ENCODE measurements around the gene GATD1.

The GATD1 gene

DNA sequence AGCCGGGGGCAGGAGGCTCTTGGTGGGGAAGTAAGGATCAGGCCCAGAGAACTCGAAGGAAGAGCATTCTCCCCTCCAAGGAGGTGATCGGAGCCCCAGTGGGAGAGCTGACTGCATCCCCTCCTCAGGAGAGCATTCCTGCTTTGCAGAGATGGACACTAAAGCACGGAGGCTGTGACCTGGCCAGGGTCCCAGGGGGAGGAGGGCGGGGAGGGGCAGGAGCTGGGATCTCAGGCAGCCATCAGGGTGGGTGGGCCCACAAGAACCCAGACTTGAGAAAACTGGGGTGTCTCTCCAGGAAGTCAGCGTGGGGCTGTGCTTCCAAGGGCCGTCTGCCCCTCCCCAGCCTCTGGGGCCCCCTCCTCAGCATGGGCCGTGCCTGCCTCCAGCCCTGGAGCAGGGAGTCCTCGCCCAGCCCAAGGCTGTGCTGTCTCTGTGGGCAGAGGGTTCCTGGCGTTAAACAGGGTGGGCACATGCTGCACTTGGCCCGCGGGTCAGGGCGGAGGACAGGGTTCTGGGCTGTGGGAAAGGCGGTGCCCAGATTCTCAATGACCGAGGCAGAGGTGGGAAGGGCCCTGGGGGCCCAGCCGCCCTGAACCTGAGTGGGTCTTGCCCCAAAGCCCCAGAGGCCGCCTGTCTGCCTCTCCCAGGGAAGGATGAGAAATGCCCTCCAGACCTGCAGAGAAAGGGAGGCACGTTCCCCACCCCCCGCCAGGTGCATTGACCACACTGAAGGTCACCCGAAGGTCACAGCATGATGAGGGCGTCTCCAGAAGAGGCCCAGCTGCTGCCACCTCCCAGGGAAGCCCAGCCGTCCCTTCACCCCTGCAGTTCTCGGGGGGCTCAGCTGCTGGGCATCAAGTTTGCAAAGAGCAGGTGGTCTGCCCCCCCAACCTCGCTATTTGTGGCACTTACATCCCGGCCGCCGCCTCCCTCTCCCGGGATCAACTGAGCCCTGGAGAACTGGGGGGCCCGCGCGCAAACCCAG, 12.0 kb upstream of the GATD1 start:
- peak overlapping the region; percentile 84; the same call in 1 of the 2 replicates for H3K4me2 ChIP-seq
- no peaks in the 10 kb centered on the region for H3K79me2 ChIP-seq (ENCODE audit: insufficient read depth, low read depth)
- TF ChIP-seq, protein P1, sequence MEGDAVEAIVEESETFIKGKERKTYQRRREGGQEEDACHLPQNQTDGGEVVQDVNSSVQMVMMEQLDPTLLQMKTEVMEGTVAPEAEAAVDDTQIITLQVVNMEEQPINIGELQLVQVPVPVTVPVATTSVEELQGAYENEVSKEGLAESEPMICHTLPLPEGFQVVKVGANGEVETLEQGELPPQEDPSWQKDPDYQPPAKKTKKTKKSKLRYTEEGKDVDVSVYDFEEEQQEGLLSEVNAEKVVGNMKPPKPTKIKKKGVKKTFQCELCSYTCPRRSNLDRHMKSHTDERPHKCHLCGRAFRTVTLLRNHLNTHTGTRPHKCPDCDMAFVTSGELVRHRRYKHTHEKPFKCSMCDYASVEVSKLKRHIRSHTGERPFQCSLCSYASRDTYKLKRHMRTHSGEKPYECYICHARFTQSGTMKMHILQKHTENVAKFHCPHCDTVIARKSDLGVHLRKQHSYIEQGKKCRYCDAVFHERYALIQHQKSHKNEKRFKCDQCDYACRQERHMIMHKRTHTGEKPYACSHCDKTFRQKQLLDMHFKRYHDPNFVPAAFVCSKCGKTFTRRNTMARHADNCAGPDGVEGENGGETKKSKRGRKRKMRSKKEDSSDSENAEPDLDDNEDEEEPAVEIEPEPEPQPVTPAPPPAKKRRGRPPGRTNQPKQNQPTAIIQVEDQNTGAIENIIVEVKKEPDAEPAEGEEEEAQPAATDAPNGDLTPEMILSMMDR (conservative IDR thresholded peaks at IDR 0.05; ENCODE audit: low read depth, low read length) = no peak
- H3K4me3 ChIP-seq (IDR thresholded peaks at IDR 0.05; ENCODE audit: insufficient read depth, low read depth, low read length) = no peak overlapping the region
- H2AFZ ChIP-seq (ENCODE audit: low read depth) = no peak overlapping the region
- H3K4me1 ChIP-seq (ENCODE audit: low read depth, poor library complexity, severe bottlenecking) = peaks cover 12% of the 10 kb centered on the region
- H3K36me3 ChIP-seq (ENCODE audit: insufficient read depth) = no peaks in the 10 kb centered on the region
- no peaks in the 10 kb centered on the region for H3K27me3 ChIP-seq (ENCODE audit: insufficient read depth, low read depth)
- no peaks in the 10 kb centered on the region for H4K20me1 ChIP-seq (ENCODE audit: insufficient read depth)
- peak overlapping the region; percentile 32; the same call in 1 of the 2 replicates for H3K9ac ChIP-seq
- H3K27ac ChIP-seq = no peak overlapping the region; the same call in 1 of the 2 replicates

DNA sequence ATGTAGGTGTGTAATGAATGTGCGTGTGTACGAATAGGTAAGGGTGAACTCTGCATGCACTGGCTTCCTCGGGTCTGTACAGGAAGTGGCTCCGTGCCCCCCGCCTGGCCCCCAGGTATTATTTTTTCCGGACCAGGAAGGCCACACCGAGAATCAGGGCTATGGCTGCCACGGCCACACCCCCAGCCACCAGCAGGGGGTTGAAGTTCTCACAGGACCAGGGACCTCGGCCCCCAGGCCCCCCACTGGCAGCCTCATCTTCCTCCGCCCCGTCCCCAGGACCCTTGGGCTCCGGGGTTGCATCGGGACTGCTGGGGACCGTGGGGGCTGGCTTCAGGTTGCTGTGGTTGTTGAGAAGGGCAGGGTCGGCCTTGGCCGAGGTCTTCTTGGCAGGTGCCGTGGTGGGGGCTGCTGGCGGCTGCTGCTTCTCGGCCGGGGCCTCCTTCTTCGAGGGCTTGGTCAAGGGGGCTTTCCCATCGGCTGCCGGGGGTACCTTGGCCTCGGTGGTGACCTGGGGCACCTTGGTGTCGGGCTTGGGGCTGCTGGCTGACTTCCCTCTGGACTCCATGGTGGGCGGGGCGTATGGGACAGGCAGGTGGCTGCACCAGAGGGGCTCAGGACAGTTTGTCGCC, 10.8 kb upstream of the GATD1 start:
- TF ChIP-seq, protein P1 (conservative IDR thresholded peaks at IDR 0.05; ENCODE audit: low read depth, low read length) = no peak
- Histone ChIP-seq H3K79me2 (ENCODE audit: insufficient read depth, low read depth) (no peaks in the 10 kb centered on the region), H4K20me1 (ENCODE audit: insufficient read depth) (no peaks in the 10 kb centered on the region), H3K36me3 (ENCODE audit: insufficient read depth) (no peaks in the 10 kb centered on the region), H3K9ac (no peak overlapping the region), H3K4me2 (no peak overlapping the region), H3K27ac (no peak overlapping the region), H3K27me3 (ENCODE audit: insufficient read depth, low read depth) (no peaks in the 10 kb centered on the region), H3K4me3 (IDR thresholded peaks at IDR 0.05; ENCODE audit: insufficient read depth, low read depth, low read length) (no peak overlapping the region), H2AFZ (ENCODE audit: low read depth) (no peak overlapping the region), H3K4me1 (ENCODE audit: low read depth, poor library complexity, severe bottlenecking) (peaks cover 12% of the 10 kb centered on the region)

DNA sequence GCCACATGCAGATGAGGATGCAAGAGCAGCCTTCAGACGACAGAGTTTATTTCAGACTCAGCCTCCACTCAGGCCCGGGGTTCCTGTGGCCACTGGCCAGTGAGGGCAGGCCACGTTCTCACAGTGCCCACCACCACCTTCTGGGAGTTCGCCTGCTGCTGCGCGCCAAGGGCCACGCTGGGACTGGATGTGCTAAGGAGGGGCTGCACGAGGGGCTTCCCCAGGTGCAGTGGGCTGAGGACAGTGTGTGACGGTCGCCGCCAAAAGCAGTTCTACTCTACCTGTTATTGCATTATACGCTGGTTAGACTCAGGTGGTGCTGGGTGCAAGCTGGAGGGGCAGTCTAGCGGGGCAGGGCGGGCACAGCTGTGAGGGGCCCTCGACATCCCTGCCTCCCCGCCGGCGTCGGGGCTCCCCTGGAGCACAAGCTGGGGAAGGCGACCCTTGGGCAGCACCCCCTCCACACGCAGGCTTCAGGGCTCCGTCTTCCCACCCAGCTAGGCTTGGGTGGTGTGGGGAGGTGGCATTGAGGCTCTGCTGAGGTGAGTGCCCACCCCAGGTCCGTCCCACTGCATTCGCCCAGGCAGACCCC, 9.9 kb upstream of the GATD1 start:
- H4K20me1 ChIP-seq (ENCODE audit: insufficient read depth) = no peaks in the 10 kb centered on the region
- no peak overlapping the region for H3K4me2 ChIP-seq
- no peaks in the 10 kb centered on the region for H3K36me3 ChIP-seq (ENCODE audit: insufficient read depth)
- no peak overlapping the region for H3K9ac ChIP-seq
- H3K79me2 ChIP-seq (ENCODE audit: insufficient read depth, low read depth) = no peaks in the 10 kb centered on the region
- no peaks in the 10 kb centered on the region for H3K27me3 ChIP-seq (ENCODE audit: insufficient read depth, low read depth)
- no peak overlapping the region for H3K27ac ChIP-seq
- H3K4me1 ChIP-seq (ENCODE audit: low read depth, poor library complexity, severe bottlenecking) = peaks cover 12% of the 10 kb centered on the region
- TF ChIP-seq, protein P1 (conservative IDR thresholded peaks at IDR 0.05; ENCODE audit: low read depth, low read length) = no peak
- no peak overlapping the region for H2AFZ ChIP-seq (ENCODE audit: low read depth)
- no peak overlapping the region for H3K4me3 ChIP-seq (IDR thresholded peaks at IDR 0.05; ENCODE audit: insufficient read depth, low read depth, low read length)

DNA sequence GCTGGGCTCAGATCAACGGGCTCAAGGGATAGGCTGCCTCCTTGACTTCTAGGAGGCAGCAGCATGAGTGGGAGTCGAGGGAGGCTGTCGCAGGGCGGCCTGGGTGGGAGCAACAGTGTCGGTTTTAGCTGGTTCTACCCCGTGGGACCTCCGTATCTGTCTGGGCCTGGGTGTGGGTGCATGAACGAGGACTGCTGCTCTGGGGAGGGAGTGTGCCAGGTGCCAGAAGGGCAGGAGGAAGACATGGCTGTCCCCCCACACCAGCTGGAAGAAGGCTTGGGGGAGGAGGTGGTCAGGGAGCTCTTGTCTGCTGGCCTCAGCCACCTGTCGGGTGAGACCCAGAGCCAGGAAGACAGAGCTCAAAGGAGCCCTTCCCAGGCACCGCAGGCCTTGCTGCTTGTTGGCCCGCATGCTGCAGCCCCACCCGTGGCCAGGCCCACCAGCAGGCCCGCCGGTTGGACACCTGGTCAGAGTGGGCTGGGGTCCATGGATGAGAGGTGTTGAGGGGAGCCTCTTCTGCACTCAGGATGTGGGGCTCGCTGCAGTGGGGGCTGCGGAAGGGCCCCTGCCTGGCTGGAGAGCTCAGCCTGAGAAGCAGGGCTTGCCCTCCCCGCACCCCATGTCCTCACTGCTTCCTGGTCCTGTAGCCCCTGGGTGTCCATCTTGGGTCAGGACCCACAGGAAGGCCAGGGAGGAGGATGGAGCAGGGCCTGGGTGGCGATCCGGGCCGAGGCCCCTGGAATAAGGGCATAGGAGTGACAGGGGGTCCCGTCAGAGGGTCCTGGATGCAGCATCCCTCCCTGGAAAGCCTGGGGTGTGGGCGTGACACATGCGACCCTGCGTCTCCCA, 9.2 kb upstream of the GATD1 start:
- H3K27ac ChIP-seq = no peak overlapping the region
- no peaks in the 10 kb centered on the region for H3K27me3 ChIP-seq (ENCODE audit: insufficient read depth, low read depth)
- H2AFZ ChIP-seq (ENCODE audit: low read depth) = no peak overlapping the region
- no peak overlapping the region for H3K9ac ChIP-seq
- H3K4me2 ChIP-seq = no peak overlapping the region
- no peaks in the 10 kb centered on the region for H4K20me1 ChIP-seq (ENCODE audit: insufficient read depth)
- peaks cover 12% of the 10 kb centered on the region for H3K4me1 ChIP-seq (ENCODE audit: low read depth, poor library complexity, severe bottlenecking)
- no peak overlapping the region for H3K4me3 ChIP-seq (IDR thresholded peaks at IDR 0.05; ENCODE audit: insufficient read depth, low read depth, low read length)
- H3K36me3 ChIP-seq (ENCODE audit: insufficient read depth) = no peaks in the 10 kb centered on the region
- no peaks in the 10 kb centered on the region for H3K79me2 ChIP-seq (ENCODE audit: insufficient read depth, low read depth)
- TF ChIP-seq, protein P1 (conservative IDR thresholded peaks at IDR 0.05; ENCODE audit: low read depth, low read length) = no peak
